H9 (cell line): ENCODE results near the gene TRMU. TPM values are rescaled to one million over a fixed set of nuclear protein-coding genes. Genes with fewer than 3 reads are reported as not detected.

Source experiments
- DNase-seq: peaks from one replicate; pipeline ENCODE4 v3.0.0-alpha.2; 2017
- H2AFZ ChIP-seq: one replicate; pipeline ENCODE4 v1.6.1; 2013; ENCODE audit warnings: mild to moderate bottlenecking, low read length, control low read depth, moderate library complexity
- H2AK5ac ChIP-seq: 2 replicates; pipeline ENCODE4 v1.6.1; 2013; ENCODE audit warnings: low read length, control low read depth, mixed read lengths; ENCODE audit not compliant: insufficient read length
- H2BK120ac ChIP-seq: one replicate; pipeline ENCODE4 v1.6.1; 2013; ENCODE audit warnings: low read depth, mild to moderate bottlenecking, low read length, control low read depth, inconsistent platforms; ENCODE audit not compliant: poor library complexity, severe bottlenecking
- H2BK12ac ChIP-seq: 2 replicates; pipeline ENCODE4 v1.6.1; 2013; ENCODE audit warnings: low read length, control low read depth, mixed read lengths, low read depth; ENCODE audit not compliant: insufficient read length
- H2BK15ac ChIP-seq: 2 replicates; pipeline ENCODE4 v1.6.1; 2013; ENCODE audit warnings: low read depth, low read length, control low read depth
- H2BK20ac ChIP-seq: one replicate; pipeline ENCODE4 v1.6.1; 2013; ENCODE audit warnings: low read depth, mild to moderate bottlenecking, low read length, control low read depth, inconsistent platforms; ENCODE audit not compliant: poor library complexity, severe bottlenecking
- H2BK5ac ChIP-seq: 2 replicates; pipeline ENCODE4 v1.6.1; 2013; ENCODE audit warnings: low read length, control low read depth, mixed read lengths; ENCODE audit not compliant: insufficient read length
- H3K14ac ChIP-seq: 2 replicates; pipeline ENCODE4 v1.6.1; 2013; ENCODE audit warnings: low read length, control low read depth; ENCODE audit not compliant: insufficient read depth
- H3K18ac ChIP-seq: 2 replicates; pipeline ENCODE4 v1.6.1; 2013; ENCODE audit warnings: low read depth, mild to moderate bottlenecking, mixed read lengths, low read length, control low read depth; ENCODE audit not compliant: insufficient read length
- H3K23ac ChIP-seq: 2 replicates; pipeline ENCODE4 v1.6.1; 2013; ENCODE audit warnings: low read length, control low read depth, mixed read lengths, low read depth; ENCODE audit not compliant: insufficient read length
- H3K23me2 ChIP-seq: 2 replicates; pipeline ENCODE4 v1.6.1; 2013; ENCODE audit warnings: low read depth, mild to moderate bottlenecking, mixed read lengths, low read length, control low read depth; ENCODE audit not compliant: insufficient read length, poor library complexity, severe bottlenecking
- H3K27ac ChIP-seq: 2 replicates; pipeline ENCODE4 v1.5.1; 2013; ENCODE audit warnings: low read length, control low read depth, mixed read lengths, low read depth; ENCODE audit not compliant: insufficient read length
- H3K27me3 ChIP-seq: 2 replicates; pipeline ENCODE4 v1.6.1; 2013; ENCODE audit warnings: low read length, control low read depth, inconsistent platforms; ENCODE audit not compliant: insufficient read depth
- H3K4ac ChIP-seq: 2 replicates; pipeline ENCODE4 v1.6.1; 2013; ENCODE audit warnings: low read depth, mild to moderate bottlenecking, control low read depth, inconsistent platforms, low read length, moderate library complexity
- H3K4me1 ChIP-seq: 2 replicates; pipeline ENCODE4 v1.6.1; 2013; ENCODE audit warnings: low read length, control low read depth, inconsistent platforms; ENCODE audit not compliant: insufficient read depth
- H3K4me2 ChIP-seq: 2 replicates; pipeline ENCODE4 v1.6.1; 2013; ENCODE audit warnings: low read length, control low read depth, mixed read lengths; ENCODE audit not compliant: insufficient read length, insufficient read depth
- H3K56ac ChIP-seq: 2 replicates; pipeline ENCODE4 v1.6.1; 2013; ENCODE audit warnings: low read depth, mild to moderate bottlenecking, mixed read lengths, low read length, control low read depth; ENCODE audit not compliant: insufficient read length
- H3K79me1 ChIP-seq: 2 replicates; pipeline ENCODE4 v1.6.1; 2013; ENCODE audit warnings: low read depth, mild to moderate bottlenecking, moderate library complexity, low read length, control low read depth, inconsistent platforms; ENCODE audit not compliant: insufficient read depth, poor library complexity, severe bottlenecking
- H3K79me2 ChIP-seq: 2 replicates; pipeline ENCODE4 v1.6.1; 2013; ENCODE audit warnings: low read length, control low read depth, inconsistent platforms; ENCODE audit not compliant: insufficient read depth
- H3K9ac ChIP-seq: 2 replicates; pipeline ENCODE4 v1.6.1; 2013; ENCODE audit warnings: low read length, control low read depth, mixed read lengths; ENCODE audit not compliant: insufficient read length; ENCODE audit errors: extremely low read depth
- H3K9me3 ChIP-seq: one replicate; pipeline ENCODE4 v1.6.1; 2013; ENCODE audit warnings: low read depth, low read length, inconsistent platforms; ENCODE audit not compliant: control insufficient read depth
- H3T11ph ChIP-seq: one replicate; pipeline ENCODE4 v1.6.1; 2013; ENCODE audit warnings: mild to moderate bottlenecking, low read length, control low read depth, inconsistent platforms
- H4K20me1 ChIP-seq: one replicate; pipeline ENCODE4 v1.6.1; 2013; ENCODE audit not compliant: control insufficient read depth, insufficient read length, insufficient read depth
- H4K5ac ChIP-seq: 2 replicates; pipeline ENCODE4 v1.6.1; 2013; ENCODE audit warnings: low read depth, mild to moderate bottlenecking, mixed read lengths, low read length, control low read depth; ENCODE audit not compliant: insufficient read length
- H4K8ac ChIP-seq: replicated peaks from 2 replicates; pipeline ENCODE4 v1.6.1; 2013; ENCODE audit warnings: low read length, control low read depth, mixed read lengths, low read depth; ENCODE audit not compliant: insufficient read length
- H4K91ac ChIP-seq: 2 replicates; pipeline ENCODE4 v1.6.1; 2013; ENCODE audit warnings: low read depth, mild to moderate bottlenecking, moderate library complexity, mixed read lengths, low read length, control low read depth; ENCODE audit not compliant: insufficient read length
- H3K27ac Mint-ChIP-seq, 3 experiments: 2 replicates in 2 of 3; 3 replicates in 1 of 3; pipeline ENCODE4 v1.8.0; 2020 to 2021; ENCODE audit warnings: mixed read lengths in 3 of 3, mild to moderate bottlenecking in 1 of 3, moderate library complexity in 1 of 3
- H3K27me3 Mint-ChIP-seq: 2 replicates; pipeline ENCODE4 v1.8.0; 2021; ENCODE audit warnings: low read depth, mild to moderate bottlenecking, moderate library complexity, mixed read lengths
- H3K36me3 Mint-ChIP-seq, 3 experiments: 2 replicates in 2 of 3; 3 replicates in 1 of 3; pipeline ENCODE4 v1.8.0; 2020 to 2021; ENCODE audit warnings: low read depth in 3 of 3, mixed read lengths in 3 of 3; ENCODE audit not compliant: insufficient read depth in 1 of 3
- H3K4me1 Mint-ChIP-seq, 2 experiments: 2 replicates each; pipeline ENCODE4 v1.8.0; 2020; ENCODE audit warnings: mixed read lengths in 2 of 2
- H3K4me3 Mint-ChIP-seq, 2 experiments: 2 replicates in 1 of 2; 3 replicates in 1 of 2; pipeline ENCODE4 v1.8.0; 2020 to 2021; ENCODE audit warnings: mild to moderate bottlenecking in 2 of 2, mixed read lengths in 2 of 2, moderate library complexity in 1 of 2
- H3K9me3 Mint-ChIP-seq, 2 experiments: 2 replicates in 1 of 2; 3 replicates in 1 of 2; pipeline ENCODE4 v1.8.0; 2020; ENCODE audit warnings: mild to moderate bottlenecking in 2 of 2, mixed read lengths in 2 of 2, moderate library complexity in 1 of 2
- CTCF ChIP-seq: fragments of 200-600 bp; sonication (generic); conservative IDR thresholded peaks from 3 replicates; pipeline ENCODE4 v1.8.0; 2021; ENCODE audit warnings: antibody characterized with exemption, mild to moderate bottlenecking
- WGBS: extraction: QIAGEN DNeasy Blood & Tissue Kit; methylation state at CpG from one replicate; pipeline ENCODE4 v1.1.7; 2013; ENCODE audit warnings: missing lambda C conversion rate, low lambda C conversion rate, mixed read lengths; ENCODE audit not compliant: insufficient read length; ENCODE audit errors: extremely low coverage; 5-methylcytosine and 5-hydroxymethylcytosine counted together
- total RNA-seq: library from RNA; stranded (reverse); gene quantifications from 2 replicates; pipeline ENCODE4 v1.2.1, GENCODE V29; 2021

TRMU gene
- total RNA-seq, 1 experiment from 2014 or later: 86.3 TPM

GRCh38 chr22:46303347-46303965 is 32.1 kb upstream of the TRMU start:
- Histone ChIP-seq H3K79me1 (peaks cover 7% of the 10 kb centered on the region), H3K27me3 (no peaks in the 10 kb centered on the region), H2AK5ac (no peak overlapping the region), H3K18ac (no peak overlapping the region), H2BK5ac (no peak overlapping the region), H2BK120ac (no peak overlapping the region), H3K56ac (no peak overlapping the region), H3K23ac (no peak overlapping the region), H4K8ac (no peak overlapping the region), H2AFZ (no peak overlapping the region), H4K91ac (no peak overlapping the region), H3K27ac (no peak overlapping the region), H3K23me2 (no peaks in the 10 kb centered on the region), H4K5ac (no peak overlapping the region), H4K20me1 (no peaks in the 10 kb centered on the region), H3K14ac (no peak overlapping the region), H3K4me1 (no peaks in the 10 kb centered on the region), H2BK15ac (no peak overlapping the region), H3K4me2 (no peak overlapping the region), H3K79me2 (peaks cover 6% of the 10 kb centered on the region; the same call in 1 of the 2 replicates), H3T11ph (no peak overlapping the region), H3K4ac (no peak overlapping the region), H3K9ac (no peak overlapping the region), H2BK12ac (no peak overlapping the region), H2BK20ac (no peak overlapping the region), H3K9me3 (no peaks in the 10 kb centered on the region)
- TF ChIP-seq CTCF: no peak
- Mint-ChIP-seq H3K36me3 (peaks cover 21 to 54% (median 45%) of the 10 kb centered on the region in 3 experiments), H3K4me1 (peaks cover 4 to 5% of the 10 kb centered on the region in 2 experiments; a peak in 3 of 4 replicates), H3K27ac (peak overlapping the region in 1 of 3 experiments; percentile 22; a peak in 1 of 7 replicates), H3K9me3 (no peaks in the 10 kb centered on the region), H3K4me3 (no peak overlapping the region), H3K27me3 (no peaks in the 10 kb centered on the region)
- no CpG with 5 or more reads among the region's 7 CpGs for WGBS
- no peak for DNase-seq
